ENCODE results near the gene MYOZ2.
"Not testable (repeated sequence)": the region's sequence is repeated elsewhere in the genome, so short reads cannot be mapped to it uniquely, and the experiment has no call there.

Gene MYOZ2

DNA sequence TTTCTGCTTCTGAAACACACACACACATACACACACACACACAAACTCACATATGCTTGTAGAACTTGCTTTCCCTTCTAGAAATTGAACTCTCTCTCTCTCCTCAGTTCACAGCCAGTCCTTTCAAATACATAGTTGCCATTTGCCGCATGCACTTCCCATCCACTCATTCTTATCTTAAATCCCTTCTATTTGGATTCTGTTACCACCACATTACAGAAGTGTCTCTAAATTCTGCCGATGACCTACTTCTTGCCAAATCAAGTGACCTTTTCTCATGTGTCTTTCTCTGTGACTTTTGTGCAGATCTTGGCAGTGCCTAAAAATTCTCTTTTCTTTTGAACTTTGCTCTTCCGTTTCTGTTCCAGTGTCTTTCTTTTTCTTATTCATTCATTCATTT, 7.5 kb upstream of the MYOZ2 start:
- DNase-seq (ENCODE audit: low read depth in 2 of 2): no peak

DNA sequence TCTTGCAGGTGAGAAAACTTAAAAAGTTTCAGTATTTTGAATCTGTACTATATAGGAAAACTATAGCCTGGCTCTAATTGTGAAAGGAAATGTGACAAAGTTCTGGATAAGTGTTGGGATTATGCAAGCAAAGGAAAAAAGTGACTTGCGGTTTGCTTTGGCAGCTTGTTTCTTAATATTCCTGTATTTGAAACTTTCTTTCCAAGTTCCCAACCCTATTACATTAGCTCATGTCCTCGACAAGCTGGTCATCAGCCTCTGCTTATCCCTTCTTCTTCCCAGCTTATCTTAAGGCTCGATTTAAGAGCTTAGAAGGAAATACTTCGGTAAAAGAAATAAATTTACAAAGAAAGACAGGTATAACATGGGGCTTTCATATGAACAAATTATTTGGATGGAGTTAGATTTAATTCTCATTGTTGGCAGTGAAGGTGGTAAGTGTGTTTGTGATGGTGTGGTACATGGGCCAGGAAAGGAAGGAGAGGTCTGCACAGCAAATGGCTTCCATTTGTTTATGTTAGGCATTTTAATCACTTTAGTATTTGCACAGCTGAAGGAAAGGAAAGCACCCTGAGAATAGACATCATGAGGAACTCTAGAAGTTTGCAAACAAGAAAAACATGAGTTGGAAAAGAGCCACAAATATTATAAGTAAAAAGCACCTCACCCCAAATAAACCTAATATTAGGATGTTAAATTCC, 5.1 kb upstream of the MYOZ2 start:
- no peak for DNase-seq (ENCODE audit: low read depth in 2 of 2)

DNA sequence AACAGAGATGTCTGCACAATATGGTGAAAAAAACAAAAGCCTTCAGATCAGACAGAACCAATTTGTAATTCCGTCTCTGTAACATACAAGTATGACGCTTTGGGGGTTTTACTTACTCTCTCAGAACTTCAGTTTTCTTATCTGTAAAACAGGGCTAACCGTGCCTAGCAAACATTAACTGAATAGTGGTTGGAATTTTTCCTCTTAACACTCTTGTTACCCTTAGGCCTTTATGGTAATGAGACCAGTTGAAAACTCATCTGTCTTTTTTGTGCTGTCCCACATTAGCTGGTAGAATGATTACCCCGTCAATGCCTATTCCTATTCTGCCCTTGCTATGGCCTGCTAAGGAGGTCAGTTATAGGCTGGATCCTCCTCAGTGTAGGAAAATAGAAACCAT, 4.5 kb upstream of the MYOZ2 start:
- DNase-seq (ENCODE audit: low read depth in 2 of 2): no peak

- DNase-seq (ENCODE audit: low read depth in 2 of 2): no peak
These were observed 3.3 kb upstream of the MYOZ2 start for GRCh38 chr4:119132306-119132705.

DNA sequence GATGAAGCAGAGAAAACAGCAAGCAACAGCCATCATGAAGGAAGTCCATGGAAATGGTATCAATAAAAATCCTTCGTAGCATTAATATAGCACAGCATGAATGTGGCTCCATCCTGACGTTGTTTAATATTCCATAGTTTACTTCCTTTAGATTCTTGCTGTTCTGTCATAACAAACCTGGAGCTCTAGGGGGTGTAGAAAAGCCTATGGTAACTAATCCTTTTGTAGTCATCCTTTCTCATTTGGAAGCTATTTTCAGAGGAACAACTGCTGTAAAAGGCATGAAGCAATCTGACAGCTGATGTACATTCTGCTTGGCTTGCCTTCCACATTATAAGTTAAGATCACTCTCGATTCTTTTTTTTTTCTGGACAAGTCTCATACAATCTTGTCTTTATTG, 914 bp downstream of the MYOZ2 start:
- DNase-seq (ENCODE audit: low read depth in 2 of 2): no peak

DNA sequence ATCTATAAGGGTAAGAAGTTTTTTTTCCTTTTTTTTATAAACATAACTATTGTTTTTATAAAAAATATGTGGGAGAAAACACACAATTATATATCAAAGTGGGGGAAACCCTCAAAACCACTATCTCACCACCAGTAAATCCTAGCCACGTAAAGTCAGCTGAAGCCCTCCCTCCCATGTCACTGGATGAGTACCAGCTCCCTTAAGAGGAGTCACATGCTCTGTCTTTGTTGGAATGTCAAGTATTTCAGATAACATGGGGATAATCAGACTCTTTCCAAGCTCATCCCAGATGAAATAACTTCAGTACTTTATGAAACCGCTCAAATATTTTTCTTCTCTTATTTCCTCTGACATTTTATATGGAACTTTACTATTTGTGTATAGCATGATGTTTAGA, 2.4 kb downstream of the MYOZ2 start:
- no peak for DNase-seq (ENCODE audit: low read depth in 2 of 2)

DNA sequence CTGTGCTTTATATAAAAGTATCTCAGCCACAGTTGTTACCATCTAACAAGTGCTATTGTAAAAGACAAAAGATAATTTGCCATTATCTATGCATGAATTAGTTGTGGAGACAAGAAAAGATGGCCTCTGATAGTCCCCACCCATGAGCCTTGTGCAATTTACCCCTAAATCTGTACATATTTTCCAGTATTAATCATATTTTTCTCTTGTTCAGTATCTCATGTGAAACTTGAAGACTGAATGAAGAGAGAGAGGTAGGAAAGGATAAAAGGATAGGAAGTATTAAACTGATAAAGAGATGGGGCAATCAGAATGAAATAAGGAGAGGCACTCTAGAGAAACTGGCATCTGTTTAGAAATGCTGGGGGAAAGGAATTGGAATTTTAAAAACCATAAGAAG, 3.7 kb downstream of the MYOZ2 start:
- DNase-seq (ENCODE audit: low read depth in 2 of 2): no peak

DNA sequence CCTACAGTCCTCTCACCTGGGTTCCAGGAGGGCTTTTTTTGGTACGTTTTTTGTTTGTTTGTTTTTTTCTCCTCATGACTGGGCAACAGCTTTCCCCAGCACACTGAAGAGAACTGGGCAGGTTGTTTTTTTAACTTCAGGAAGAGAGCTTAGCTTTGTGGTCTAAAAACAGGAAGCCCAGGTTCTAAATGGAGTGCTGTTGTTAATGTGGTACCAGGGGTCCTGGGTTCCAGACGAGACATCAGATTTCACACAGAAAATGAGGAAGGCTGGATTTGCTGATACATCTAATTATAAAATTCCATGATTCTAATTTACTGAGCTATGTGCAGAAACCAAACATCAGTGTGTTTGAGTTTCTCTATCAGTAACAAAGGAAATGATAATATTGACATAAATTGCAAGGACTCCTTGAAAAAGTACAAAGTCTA, 4.2 kb downstream of the MYOZ2 start:
- no peak for DNase-seq (ENCODE audit: low read depth in 2 of 2)

DNA sequence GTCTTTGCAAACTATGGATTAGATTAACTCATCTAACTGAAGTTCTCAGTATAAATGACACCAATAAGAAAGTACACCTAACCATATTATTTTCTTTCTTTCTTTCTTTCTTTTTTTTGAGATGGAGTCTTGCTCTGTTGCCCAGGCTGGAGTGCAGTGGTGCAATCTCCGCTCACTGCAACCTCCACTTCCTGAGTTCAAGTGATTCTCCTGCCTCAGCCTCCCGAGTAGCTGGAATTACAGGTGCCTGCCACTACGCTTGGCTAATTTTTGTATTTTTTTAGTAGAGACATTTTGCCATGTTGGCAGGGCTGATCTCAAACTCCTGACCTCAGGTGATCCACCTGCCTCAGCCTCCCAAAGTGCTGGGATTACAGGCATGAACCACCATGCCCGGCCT, 5.7 kb downstream of the MYOZ2 start:
- DNase-seq (ENCODE audit: low read depth in 2 of 2): not testable (repeated sequence)

- DNase-seq (ENCODE audit: low read depth in 2 of 2): no peak
These were observed 7.2 kb downstream of the MYOZ2 start for GRCh38 chr4:119142833-119143232.

GRCh38 chr4:119143341-119143740, 7.7 kb downstream of the MYOZ2 start:
- DNase-seq (ENCODE audit: low read depth in 2 of 2): not testable (repeated sequence)

GRCh38 chr4:119149110-119149509, 13.5 kb downstream of the MYOZ2 start:
- no peak for DNase-seq (ENCODE audit: low read depth in 2 of 2)

DNA sequence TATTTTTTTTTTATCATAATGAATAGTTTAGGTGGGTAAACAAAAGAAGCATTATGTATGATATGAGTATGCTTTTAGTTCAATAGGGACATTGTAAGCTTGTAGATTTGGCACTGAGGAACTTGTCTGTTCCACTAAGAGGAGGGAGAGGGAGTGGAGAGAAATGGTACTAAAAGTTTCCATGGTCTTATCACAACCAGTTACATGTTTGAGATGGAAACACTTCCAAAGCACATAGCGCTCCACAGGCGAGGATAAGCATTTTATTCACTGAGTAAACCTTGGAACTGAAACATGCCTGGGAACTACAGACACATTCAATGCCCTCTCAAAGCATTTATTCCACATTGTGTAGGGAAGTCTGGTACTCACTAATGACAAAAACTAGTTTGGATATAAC, 15.5 kb downstream of the MYOZ2 start:
- DNase-seq (ENCODE audit: low read depth in 2 of 2): no peak

DNA sequence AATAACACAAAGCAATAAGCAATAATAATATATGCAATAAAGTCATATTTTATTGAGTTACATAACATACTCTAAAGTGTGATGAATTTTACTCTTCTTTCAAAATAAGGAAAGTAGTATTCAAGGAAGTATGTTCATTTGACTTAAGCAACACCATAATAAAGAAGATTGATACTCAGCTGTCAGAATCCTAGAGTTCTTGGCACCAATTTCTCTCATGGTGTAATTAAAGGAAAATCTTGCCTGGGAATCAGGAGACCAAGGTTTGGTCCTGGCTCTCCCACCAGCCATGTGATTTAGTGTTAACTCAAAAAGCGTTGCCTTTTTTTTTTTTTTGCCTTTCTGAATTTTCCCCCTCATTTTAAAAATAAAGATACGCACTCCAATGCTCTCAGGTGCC, 17.1 kb downstream of the MYOZ2 start:
- no peak for DNase-seq (ENCODE audit: low read depth in 2 of 2)

DNA sequence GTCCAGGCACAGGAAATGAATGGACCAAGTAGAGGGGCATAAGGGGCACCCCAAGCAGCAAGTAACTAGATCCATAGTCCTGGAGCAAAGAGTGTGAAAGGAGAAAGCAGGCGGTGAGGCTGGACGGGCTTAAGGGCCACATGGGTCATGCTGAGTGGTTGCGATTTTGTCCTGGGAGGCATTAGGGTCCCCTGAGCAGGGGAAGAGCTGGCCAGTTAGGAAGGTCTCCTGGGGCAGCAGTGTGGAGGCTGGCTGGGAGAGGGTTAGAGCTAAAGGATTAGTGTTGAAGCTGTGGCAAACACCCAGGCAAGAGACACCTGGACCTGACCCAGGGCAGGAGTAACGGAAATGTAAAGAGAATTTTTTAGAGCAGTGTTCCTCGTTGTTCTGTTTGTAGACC, 26.5 kb downstream of the MYOZ2 start:
- DNase-seq (ENCODE audit: low read depth in 2 of 2): no peak

- DNase-seq (ENCODE audit: low read depth in 2 of 2): no peak
These were observed 30.1 kb downstream of the MYOZ2 start for GRCh38 chr4:119165767-119166166.

DNA sequence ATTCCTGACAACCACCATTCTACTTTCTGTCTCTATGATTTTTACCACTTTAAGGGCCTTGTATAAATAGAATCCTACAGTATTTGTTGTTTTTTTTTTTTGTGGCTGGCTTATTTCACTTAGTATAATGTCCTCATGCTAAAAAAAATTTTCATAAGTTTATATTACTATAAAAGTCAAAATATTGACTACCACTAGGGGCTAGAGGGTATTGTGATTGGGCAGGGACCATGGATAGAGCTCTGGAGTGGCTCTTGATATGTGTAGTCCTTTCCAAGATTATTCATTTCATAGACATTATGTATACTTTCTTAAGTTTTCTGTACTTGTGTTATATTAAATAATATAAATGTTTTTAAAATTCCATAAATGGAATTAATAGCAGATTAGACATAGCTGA, 34.6 kb downstream of the MYOZ2 start:
- no peak for DNase-seq (ENCODE audit: low read depth in 2 of 2)

- peak in 1 of 2 donors; percentile 2 for DNase-seq (ENCODE audit: low read depth in 2 of 2)
These were observed 36.6 kb downstream of the MYOZ2 start for GRCh38 chr4:119172223-119172622.

DNA sequence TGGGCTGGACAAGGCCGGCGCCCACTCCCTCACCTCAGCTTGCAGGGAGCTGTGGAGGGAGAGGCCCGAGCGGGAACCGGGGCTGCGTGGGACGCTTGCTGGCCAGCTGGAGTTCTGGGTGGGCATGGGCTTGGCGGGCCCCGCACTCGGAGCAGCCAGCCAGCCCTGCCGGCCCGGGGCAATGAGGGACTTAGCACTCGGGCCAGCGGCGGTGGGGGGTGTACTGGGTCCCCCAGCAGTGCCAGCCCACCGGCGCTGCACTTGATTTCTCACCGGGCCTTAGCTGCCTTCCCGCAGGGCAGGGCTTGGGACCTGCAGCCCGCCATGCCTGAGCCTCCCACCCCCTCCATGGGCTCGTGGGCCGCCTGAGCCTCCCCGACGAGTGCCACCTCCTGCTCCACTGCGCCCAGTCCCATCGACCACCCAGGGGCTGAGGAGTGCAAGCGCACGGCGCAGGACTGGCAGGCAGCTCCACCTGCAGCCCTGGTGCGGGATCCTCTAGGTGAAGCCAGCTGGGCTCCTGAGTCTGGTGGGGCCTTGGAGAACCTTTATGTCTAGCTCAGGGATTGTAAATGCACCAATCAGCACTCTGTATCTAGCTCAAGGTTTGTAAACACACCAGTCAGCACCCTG, 38.2 kb downstream of the MYOZ2 start:
- not testable (repeated sequence) for DNase-seq (ENCODE audit: low read depth in 2 of 2)

- no peak for DNase-seq (ENCODE audit: low read depth in 2 of 2)
These were observed 43.4 kb downstream of the MYOZ2 start for GRCh38 chr4:119179011-119179410.

GRCh38 chr4:119184128-119184527, 48.5 kb downstream of the MYOZ2 start:
- no peak for DNase-seq (ENCODE audit: low read depth in 2 of 2)

DNA sequence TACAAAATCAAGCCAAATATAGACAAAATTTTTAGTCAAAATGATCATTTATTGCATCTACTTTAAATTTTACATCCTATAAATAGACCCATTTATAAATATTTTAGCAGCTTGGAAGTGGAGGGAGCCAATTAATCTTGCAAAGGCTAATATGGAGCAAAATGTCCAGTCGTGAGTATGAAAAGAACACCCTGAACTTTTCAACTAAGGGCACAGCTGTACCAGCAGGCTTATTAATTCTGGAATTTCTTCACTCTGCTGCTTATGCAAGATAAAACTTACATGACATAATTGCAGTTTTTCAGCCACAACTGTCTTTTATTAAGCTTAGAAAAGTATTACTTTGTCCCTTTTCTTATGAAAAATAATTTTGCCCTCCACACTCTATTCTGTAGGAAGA, 54.0 kb downstream of the MYOZ2 start:
- no peak for DNase-seq (ENCODE audit: low read depth in 2 of 2)

DNA sequence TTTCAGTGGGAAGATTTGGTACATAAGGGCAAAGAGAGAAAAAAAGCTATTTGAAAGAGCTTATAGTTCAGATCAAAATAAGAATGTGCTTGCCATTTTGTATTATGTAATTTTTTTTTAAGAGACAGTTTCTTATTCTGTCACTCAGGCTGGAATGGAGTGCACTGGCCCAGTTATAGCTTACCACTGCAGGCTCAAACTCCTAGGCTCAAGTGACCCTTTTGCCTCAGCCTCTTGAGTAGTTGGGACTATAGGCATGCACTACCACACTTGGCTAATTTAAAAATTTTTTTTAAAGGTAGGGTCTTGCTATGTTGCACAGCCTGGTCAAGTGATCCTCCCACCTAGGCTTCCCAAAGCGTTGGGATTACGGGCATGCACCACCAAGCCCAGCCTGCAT, 54.7 kb downstream of the MYOZ2 start:
- no peak for DNase-seq (ENCODE audit: low read depth in 2 of 2)

GRCh38 chr4:119191505-119191904, 55.9 kb downstream of the MYOZ2 start:
- DNase-seq (ENCODE audit: low read depth in 2 of 2): no peak
